GM21786 (cell line): ENCODE data around the gene COPS2.

Experiments used
- ATAC-seq: cut with Tn5 transposase; IDR thresholded peaks from one replicate; pipeline ENCODE4 v1.9.1; 2021; ENCODE audit not compliant: unreplicated experiment

The COPS2 gene

GRCh38 chr15:49163678-49164077, 8.3 kb upstream of the COPS2 start:
- ATAC-seq: no peak

GRCh38 chr15:49155834-49156627, 632 bp upstream of the COPS2 start:
- ATAC-seq: peak; percentile 27

GRCh38 chr15:49154799-49155109, 645 bp downstream of the COPS2 start:
- ATAC-seq: no peak

- ATAC-seq: no peak
These were observed 1.0 kb downstream of the COPS2 start for GRCh38 chr15:49154359-49154758.

GRCh38 chr15:49152552-49153312, 2.7 kb downstream of the COPS2 start:
- no peak for ATAC-seq

- ATAC-seq: no peak
These were observed 3.6 kb downstream of the COPS2 start for GRCh38 chr15:49151831-49152230.

- ATAC-seq: no peak
These were observed 6.7 kb downstream of the COPS2 start for GRCh38 chr15:49148727-49149126.

GRCh38 chr15:49148298-49148697, 7.1 kb downstream of the COPS2 start:
- no peak for ATAC-seq

- no peak for ATAC-seq
These were observed 9.5 kb downstream of the COPS2 start for GRCh38 chr15:49145651-49146609.

- ATAC-seq: no peak
These were observed 17.5 kb downstream of the COPS2 start for GRCh38 chr15:49137861-49138260.

GRCh38 chr15:49135911-49136310, 19.5 kb downstream of the COPS2 start:
- ATAC-seq: no peak

- peak; percentile 39 for ATAC-seq
These were observed 20.0 kb downstream of the COPS2 start for GRCh38 chr15:49135342-49135857.

- ATAC-seq: peak; percentile 33
These were observed 20.6 kb downstream of the COPS2 start for GRCh38 chr15:49134683-49135341.

GRCh38 chr15:49131403-49131802, 24.0 kb downstream of the COPS2 start:
- no peak for ATAC-seq

GRCh38 chr15:49124371-49124770, 31.0 kb downstream of the COPS2 start:
- no peak for ATAC-seq

- no peak for ATAC-seq
These were observed 32.8 kb downstream of the COPS2 start for GRCh38 chr15:49122541-49123062.

GRCh38 chr15:49121901-49122300, 33.5 kb downstream of the COPS2 start:
- ATAC-seq: no peak

GRCh38 chr15:49120832-49121231, 34.6 kb downstream of the COPS2 start:
- ATAC-seq: no peak

GRCh38 chr15:49116108-49116857, 39.1 kb downstream of the COPS2 start:
- no peak for ATAC-seq

- no peak for ATAC-seq
These were observed 40.3 kb downstream of the COPS2 start for GRCh38 chr15:49115062-49115461.
